HG03045 (cell line): ENCODE results near the gene DENND4C.
A peak's percentile ranks its signal among the peaks of the same experiment; 100 is the strongest.
"Not testable (repeated sequence)": the region's sequence is repeated elsewhere in the genome, so short reads cannot be mapped to it uniquely, and the experiment has no call there.

ENCODE experiments used
- ATAC-seq: cut with Tn5 transposase; IDR thresholded peaks from one replicate; pipeline ENCODE4 v1.9.1; 2021; ENCODE audit warnings: mild to moderate bottlenecking, moderate library complexity; ENCODE audit not compliant: unreplicated experiment

DENND4C gene

GRCh38 chr9:19369107-19369506 lies 138.6 kb downstream of the DENND4C start:
- ATAC-seq = no peak

GRCh38 chr9:19371942-19372341 lies 141.4 kb downstream of the DENND4C start:
- ATAC-seq = no peak

DNA sequence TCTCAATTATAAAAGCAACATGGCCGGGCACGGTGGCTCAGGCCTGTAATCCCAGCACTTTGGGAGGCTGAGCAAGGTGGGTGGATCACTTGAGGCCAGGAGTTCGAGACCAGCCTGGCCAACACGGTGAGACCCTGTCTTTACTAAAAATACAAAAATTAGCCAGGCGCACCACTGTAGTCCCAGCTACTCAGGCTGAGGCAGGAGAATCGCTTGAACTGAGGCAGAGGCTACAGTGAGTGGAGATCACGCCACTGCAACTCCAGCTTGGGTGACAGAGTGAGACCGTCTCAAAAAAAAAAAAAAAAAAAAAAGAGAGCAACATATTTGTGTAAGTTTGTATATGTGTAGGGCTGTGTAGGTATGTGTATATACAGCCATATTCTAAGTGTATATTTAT lies 142.1 kb downstream of the DENND4C start:
- ATAC-seq = no peak

GRCh38 chr9:19373527-19373926 lies 143.0 kb downstream of the DENND4C start:
- ATAC-seq = no peak

- no peak for ATAC-seq
Observed at GRCh38 chr9:19375538-19375937, 145.0 kb downstream of the DENND4C start.

GRCh38 chr9:19376931-19377330 lies 146.4 kb downstream of the DENND4C start:
- no peak for ATAC-seq

DNA sequence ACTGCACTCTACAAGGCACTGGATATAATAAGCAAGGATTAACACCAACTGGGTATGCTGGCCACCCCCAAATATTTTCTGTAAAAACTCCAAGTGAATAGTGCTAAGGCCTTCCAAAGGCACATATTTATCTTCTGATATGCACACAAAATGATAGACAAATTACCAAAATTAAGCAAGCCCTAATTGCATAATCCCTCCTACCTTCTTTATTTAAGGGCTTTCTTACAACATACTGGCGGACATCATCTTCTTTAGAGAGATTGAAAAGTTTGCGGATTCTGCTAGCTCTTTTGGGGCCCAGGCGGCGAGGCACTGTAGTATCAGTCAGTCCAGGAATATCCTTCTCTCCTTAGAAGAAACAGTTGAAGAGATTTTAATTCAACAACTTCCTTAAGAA lies 147.7 kb downstream of the DENND4C start:
- ATAC-seq = no peak

DNA sequence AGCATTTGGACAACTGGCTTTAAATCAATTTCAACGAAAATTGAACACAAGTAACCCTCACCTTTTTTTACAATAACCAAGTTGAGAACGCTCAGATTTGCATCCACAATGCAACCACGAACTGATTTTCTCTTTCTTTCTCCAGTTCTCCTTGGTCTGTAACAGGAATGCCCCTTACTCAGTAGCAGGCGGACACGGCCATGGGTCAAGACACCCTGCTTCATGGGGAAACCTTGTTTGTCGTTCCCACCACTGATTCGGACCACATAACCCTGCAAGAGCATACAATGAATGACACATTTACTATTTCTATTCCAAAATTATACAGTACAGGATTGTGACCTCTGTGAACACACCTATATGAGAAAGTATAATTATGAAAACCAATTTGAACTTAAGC lies 148.2 kb downstream of the DENND4C start:
- ATAC-seq = no peak

DNA sequence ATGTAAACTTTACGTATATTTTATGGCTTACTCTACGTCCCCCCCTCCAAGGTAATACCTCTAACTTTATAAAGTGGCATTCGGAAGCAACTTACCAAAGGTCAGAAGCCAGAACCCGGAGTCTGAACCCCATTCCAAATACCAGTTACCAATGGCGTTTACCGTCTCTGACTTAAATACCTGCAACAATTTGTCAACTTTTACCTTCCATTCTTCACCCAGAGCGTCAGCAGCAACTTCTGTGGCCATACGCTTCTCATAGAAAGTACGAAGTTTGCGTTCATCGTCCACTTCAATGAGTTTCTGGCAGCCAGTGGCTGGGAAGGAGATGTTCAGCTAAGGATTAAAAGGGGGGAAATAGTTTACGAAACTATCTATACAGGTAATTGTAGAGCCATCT lies 148.8 kb downstream of the DENND4C start:
- ATAC-seq = no peak

GRCh38 chr9:19379697-19380046 lies 149.2 kb downstream of the DENND4C start:
- ATAC-seq = peak; percentile 40

GRCh38 chr9:19380826-19381075 lies 150.3 kb downstream of the DENND4C start:
- no peak for ATAC-seq

GRCh38 chr9:19381656-19382055 lies 151.2 kb downstream of the DENND4C start:
- ATAC-seq = no peak

GRCh38 chr9:19385212-19385611 lies 154.7 kb downstream of the DENND4C start:
- not testable (repeated sequence) for ATAC-seq

DNA sequence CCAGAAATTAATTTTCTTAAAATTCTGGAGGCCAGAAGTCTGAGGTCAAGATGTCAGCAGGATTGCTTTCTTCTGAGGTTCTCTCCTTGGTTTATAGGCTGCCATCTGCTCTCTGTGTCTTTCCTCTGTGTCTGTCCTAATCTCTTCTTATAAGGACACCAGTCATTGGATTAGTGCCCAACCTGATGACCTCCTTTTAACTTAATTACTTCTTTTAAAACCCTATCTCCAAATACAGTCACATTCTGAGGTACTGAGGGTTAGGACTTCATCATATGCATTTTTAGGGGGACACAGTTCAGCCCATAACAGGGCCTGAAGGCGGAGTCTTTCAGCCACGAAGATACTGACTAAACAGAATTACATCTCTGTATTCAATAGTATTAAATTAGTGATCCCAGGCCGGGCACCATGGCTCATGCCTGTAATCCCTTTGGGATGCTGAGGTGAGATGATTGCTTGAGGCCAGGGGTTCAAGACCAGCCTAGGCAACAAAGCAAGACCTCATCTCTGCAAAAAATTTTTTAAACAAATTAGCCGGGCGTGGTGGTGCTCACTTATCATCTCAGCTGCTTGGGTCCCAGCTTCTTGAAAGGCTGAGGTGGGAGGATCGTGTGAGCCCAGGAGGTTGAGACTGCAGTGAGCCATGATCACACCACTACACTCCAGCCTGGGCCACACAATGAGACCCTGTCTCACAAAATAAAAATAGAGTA lies 155.5 kb downstream of the DENND4C start:
- ATAC-seq = no peak

- no peak for ATAC-seq
Observed at GRCh38 chr9:19386502-19387044, 156.1 kb downstream of the DENND4C start.

- ATAC-seq = no peak
Observed at GRCh38 chr9:19387317-19387716, 156.8 kb downstream of the DENND4C start.

GRCh38 chr9:19389539-19389938 lies 159.0 kb downstream of the DENND4C start:
- ATAC-seq = not testable (repeated sequence)

GRCh38 chr9:19397845-19398244 lies 167.4 kb downstream of the DENND4C start:
- no peak for ATAC-seq

DNA sequence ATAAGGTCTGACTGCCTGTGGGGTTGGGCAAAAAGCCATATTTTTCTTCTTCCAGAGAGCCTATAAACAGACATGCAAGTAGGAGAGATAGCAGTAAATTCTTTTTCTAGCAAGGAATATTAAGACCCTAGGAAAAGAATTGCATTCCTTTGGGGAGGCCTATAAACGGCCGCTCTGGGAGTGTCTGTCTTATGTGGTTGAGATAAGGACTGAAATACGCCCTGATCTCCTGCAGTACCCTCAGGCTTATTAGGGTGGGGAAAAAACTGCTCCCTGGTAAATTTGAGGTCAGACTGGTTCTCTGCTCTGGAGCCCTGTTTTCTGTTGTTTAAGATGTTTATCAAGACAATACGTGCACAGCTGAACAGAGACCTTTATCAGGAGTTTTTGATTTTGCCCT lies 172.7 kb downstream of the DENND4C start:
- ATAC-seq = not testable (repeated sequence)

GRCh38 chr9:19404283-19405075 lies 174.0 kb downstream of the DENND4C start:
- no peak for ATAC-seq

GRCh38 chr9:19405771-19406170 lies 175.3 kb downstream of the DENND4C start:
- no peak for ATAC-seq

- ATAC-seq = peak; percentile 1
Observed at GRCh38 chr9:19408316-19408692, 177.8 kb downstream of the DENND4C start.
